EL (cell line): ENCODE measurements around the gene BCAS1.

Experiments
- DNase-seq: peaks from one replicate; pipeline ENCODE4 v3.0.0-alpha.2; 2016

The BCAS1 gene

GRCh38 chr20:53921443-53921973, 148.9 kb downstream of the BCAS1 start:
- DNase-seq: no peak

DNA sequence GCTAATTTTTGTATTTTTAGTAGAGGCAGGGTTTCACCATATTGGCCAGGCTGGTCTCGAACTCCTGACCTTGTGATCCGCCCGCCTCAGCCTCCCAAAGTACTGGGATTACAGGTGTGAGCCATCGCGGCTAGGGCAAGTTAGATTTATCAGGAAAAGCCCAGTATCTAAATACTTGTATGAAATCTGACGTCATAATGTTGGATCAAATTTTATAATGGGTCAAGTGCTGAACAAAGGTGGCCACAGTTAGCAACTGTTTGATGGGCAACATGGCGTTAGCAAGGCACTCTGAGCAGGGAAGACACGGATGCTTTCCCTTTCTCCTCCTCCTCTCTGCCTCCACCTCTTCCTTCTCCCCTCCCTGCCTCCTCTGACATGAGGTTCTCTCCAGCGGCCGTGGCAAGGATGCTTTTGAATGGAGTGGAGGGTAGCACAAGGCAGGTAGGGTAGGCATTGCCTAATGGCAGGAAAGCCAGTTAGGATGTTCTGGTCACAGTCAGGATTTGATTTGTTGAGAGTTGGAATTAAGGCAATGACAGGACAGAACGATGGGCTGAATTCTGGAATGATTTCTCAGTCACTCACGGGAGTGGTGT, 149.6 kb downstream of the BCAS1 start:
- DNase-seq: no peak

DNA sequence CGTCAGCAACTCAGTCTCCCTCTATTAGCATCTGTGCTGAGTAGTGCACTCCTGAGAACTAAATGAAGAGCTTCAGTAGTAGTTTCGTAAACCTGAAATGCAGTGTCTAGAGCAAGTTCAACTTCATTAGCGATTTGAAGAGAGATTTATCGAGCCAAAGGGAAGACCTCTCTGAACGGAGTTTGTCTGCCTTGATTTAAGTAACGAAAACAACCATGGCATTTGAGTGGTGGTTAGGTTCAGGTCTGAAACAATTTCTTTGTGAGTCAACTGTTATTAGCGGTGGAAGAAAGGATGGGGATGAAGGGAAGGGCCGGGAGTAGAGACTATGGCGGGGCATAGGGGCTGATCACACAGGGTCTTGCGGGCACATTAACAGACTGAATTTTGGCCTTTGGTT, 150.5 kb downstream of the BCAS1 start:
- DNase-seq: no peak

DNA sequence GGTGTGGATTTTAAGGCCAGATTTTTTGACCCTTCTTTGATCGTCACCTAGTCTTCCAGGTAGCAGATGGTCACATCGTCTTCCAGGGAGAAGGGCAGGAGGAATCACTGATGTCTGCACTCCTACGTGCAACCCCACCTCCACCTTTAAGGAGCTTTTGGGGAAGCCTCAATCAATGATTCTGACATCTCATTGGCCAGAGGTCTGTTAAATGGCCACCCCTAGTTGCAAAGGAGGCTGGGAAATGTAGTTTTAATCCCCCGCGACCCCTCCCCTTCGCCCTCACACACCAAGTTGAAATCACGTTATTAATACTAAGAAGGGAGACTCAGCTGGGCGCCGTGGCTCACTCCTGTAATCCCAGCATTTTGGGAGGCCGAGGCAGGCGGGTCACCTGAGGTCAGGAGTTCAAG, 151.4 kb downstream of the BCAS1 start:
- DNase-seq: no peak

- DNase-seq: no peak
Observed at GRCh38 chr20:53918020-53918311, 152.4 kb downstream of the BCAS1 start.

- DNase-seq: peak; percentile 71
Observed at GRCh38 chr20:53917145-53918019, 153.0 kb downstream of the BCAS1 start.

- no peak for DNase-seq
Observed at GRCh38 chr20:53916173-53916512, 154.3 kb downstream of the BCAS1 start.

GRCh38 chr20:53915446-53916172, 154.8 kb downstream of the BCAS1 start:
- DNase-seq: peak; percentile 96

GRCh38 chr20:53914781-53915445, 155.5 kb downstream of the BCAS1 start:
- DNase-seq: no peak

DNA sequence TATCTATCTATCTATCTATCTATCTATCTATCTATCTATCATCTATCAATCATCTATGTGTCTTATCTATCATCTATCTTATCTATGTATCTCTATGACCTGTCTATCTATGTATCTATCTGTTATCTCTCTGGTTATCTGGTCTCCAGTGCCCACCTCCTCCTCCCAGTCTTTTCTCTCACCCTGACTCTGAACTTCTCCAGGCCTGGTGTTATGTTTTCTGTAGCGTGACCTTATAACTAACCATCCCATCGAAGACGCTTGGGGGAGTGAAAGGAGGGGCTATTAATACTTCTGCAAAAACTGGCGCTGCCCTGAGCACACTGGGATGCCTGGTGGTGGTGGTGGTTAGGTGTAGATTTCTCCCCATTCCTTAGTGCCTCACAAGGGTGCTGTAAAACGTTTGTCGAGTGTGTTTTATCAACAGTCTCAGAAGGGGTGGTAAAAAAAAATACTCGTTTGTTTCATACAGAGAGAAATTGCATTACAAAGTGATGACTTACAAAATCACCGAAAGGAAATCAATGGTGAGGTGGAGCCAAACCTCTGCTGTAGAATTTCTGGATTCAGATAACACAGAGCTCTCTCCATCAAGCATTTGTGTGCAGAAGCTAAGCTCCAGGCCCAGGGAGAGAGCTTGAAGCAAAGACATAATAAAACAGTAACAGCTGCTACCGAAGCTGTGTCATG, 156.2 kb downstream of the BCAS1 start:
- peak; percentile 47 for DNase-seq

- no peak for DNase-seq
Observed at GRCh38 chr20:53911301-53911700, 159.1 kb downstream of the BCAS1 start.

DNA sequence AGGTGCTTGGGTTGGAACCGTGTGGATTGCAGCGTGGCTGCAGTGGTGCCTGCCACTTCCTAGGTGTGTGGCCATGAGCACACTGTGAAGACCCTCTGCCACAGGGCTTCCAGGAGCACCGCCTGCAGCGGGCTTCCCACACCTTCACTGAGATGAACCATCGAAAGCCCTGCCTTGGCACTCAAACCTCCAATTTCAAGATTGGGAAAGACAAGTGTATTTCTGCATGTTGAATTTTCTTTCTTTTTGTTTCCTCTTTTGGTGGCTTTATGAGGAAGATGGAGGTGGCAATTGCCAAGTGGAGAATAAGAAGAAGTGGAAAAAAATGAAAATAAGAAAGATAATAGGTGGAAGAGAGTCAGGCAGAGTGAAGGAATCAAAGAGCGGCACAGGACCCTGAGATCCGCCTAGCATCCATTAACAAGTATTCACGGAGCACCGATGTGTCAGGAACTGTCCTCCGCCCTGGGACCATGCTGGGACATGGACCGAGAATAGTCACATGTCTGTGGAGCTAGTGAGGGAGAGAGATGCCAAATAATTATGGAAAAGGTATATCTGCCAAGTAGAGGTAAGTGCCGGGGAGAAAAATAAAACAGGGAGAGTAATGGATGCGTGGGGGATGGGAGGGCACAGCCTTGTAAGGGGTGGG, 159.9 kb downstream of the BCAS1 start:
- DNase-seq: no peak

GRCh38 chr20:53907968-53908751, 162.2 kb downstream of the BCAS1 start:
- DNase-seq: no peak

- DNase-seq: no peak
Observed at GRCh38 chr20:53905820-53906191, 164.6 kb downstream of the BCAS1 start.

DNA sequence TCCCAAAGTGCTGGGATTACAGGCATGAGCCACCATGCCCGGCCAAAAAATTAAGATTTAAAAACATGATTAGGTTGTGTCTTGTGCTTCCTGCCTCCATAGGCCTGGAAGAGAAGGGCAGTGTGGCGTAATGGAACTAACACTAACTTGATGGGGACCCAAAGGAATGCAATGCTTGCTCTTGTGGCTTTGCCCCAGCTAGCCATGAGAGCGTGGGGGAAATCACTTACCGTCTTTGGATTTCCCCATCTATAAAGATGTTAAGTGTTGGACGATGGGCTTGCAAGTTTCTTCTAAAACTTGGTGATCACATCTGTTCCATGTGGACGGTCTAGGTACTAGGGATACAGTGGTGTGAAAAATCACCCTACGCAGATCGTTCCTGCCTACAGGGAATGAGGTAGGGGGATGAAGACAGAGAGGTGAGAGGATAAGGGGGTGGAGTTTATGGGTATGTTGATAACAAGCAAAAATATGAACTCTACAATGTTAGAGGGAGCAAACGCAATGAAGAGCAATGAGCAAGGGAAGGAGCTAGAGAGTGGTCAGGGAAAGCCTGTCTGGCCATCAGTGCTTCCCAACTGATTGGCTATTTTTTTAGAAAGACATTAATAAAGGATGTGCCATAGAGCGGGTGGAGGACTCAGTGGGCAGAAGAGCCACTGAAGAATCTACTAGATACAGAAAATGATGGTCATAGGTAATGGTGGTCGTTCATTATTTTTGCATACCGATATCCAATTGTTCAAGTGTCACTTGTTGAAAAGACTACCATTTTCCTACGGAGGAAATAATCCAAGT, 165.2 kb downstream of the BCAS1 start:
- no peak for DNase-seq

GRCh38 chr20:53904261-53904660, 166.1 kb downstream of the BCAS1 start:
- DNase-seq: no peak

GRCh38 chr20:53903652-53903987, 166.8 kb downstream of the BCAS1 start:
- no peak for DNase-seq

DNA sequence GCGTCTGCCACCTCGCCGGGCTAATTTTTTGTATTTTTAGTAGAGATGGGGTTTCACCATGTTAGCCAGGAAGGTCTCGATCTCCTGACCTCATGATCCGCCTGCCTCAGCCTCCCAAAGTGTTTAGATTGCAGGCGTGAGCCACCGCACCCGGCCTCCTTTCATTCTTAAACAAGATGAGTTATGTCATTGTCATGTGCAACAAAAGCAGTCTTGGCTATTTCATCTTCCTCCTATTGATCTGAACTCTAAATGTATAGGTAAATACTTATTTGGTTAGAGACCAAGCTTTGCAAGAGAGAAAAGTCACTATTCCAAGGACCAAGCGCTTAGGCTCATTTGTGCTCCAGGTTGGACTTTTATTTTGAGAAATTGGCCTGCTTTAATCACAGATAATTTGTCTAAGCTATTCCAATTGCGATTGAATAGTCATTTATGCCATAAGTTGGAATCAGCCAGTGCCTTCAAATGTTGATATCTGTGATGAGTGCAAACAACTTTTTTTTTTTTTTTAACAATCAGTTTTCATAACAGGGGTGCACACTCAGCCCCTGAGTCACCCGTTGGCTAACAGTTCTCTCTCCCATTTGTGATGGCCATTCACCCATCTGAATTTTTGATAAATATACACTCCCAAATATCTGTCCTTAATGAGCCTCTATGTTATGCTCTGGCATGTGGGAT, 167.3 kb downstream of the BCAS1 start:
- no peak for DNase-seq

DNA sequence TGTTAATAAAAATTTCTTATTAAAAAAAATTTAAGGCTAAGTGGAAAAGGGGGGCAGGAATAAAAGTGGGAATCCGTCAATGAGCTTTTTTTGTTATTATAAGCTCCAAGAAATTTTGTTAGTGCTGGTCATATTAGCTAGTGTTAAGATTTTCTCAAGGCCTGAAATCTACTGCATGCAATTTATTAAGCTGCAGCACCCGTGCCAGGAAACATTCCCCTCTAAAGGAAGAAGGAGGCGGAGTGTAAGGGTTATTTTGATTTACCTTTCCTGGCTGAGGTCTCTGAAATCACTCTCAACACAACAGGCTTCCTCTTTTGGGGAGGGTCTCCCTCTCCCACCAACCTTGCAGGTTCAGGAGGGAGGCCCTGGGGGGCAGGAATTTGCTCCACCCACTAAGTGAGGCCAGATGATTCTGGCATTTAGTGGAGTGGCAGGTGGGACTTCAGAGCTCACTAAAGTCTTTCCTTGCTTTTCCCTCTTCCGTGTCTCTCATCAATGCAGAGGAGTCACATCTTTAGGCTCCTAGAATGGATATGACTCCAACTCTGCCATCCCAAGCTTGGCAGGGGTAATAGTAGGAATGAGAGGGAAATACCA, 168.8 kb downstream of the BCAS1 start:
- no peak for DNase-seq

- peak; percentile 89 for DNase-seq
Observed at GRCh38 chr20:53901064-53901463, 169.3 kb downstream of the BCAS1 start.
